HepG2 (cell line): ENCODE data around the gene IGFN1. TPM values are rescaled to one million over a fixed set of nuclear protein-coding genes. Genes with fewer than 3 reads are reported as not detected.

Experiments used
- ATRX ChIP-seq: sonication (generic); formaldehyde crosslinking; IDR thresholded peaks from 2 replicates; pipeline ENCODE4 v1.4.0; 2020; ENCODE audit warnings: missing genetic modification reagents, borderline replicate concordance
- CBFB ChIP-seq: sonication (generic); formaldehyde crosslinking; IDR thresholded peaks from 2 replicates; pipeline ENCODE4 v1.4.0; 2020; ENCODE audit warnings: missing genetic modification reagents
- NFIC ChIP-seq: IDR thresholded peaks from 2 replicates; pipeline ENCODE4 v1.6.1; 2012; ENCODE audit warnings: mild to moderate bottlenecking, low read length, inconsistent platforms
- NR2C2 ChIP-seq: sonication (generic); formaldehyde crosslinking; IDR thresholded peaks from 2 replicates; pipeline ENCODE4 v1.4.0; 2020; ENCODE audit warnings: missing genetic modification reagents, mild to moderate bottlenecking, moderate library complexity, borderline replicate concordance
- SIX4 ChIP-seq: sonication (generic); formaldehyde crosslinking; IDR thresholded peaks from 2 replicates; pipeline ENCODE4 v1.4.0; 2020; ENCODE audit warnings: missing genetic modification reagents
- TGIF2 ChIP-seq: IDR thresholded peaks from 2 replicates; pipeline ENCODE4 v1.6.1; 2016; ENCODE audit warnings: control low read depth, missing compliant biosample characterization
- ZKSCAN1 ChIP-seq: fragments of 150-350 bp; IDR thresholded peaks from 2 replicates; pipeline ENCODE4 v1.6.1; 2014; ENCODE audit warnings: low read length
- ZNF562 ChIP-seq: sonication (generic); formaldehyde crosslinking; IDR thresholded peaks from 2 replicates; pipeline ENCODE4 v1.8.0; 2022; ENCODE audit warnings: missing genetic modification reagents, borderline replicate concordance
- ZNF792 ChIP-seq: IDR thresholded peaks from 2 replicates; pipeline ENCODE4 v1.6.1; 2016
- ZSCAN30 ChIP-seq: sonication (generic); formaldehyde crosslinking; IDR thresholded peaks from 2 replicates; pipeline ENCODE4 v1.5.0; 2020; ENCODE audit warnings: mild to moderate bottlenecking, missing genetic modification reagents
- polyA plus RNA-seq, 8 experiments: library from polyadenylated mRNA; depleted of rRNA in 3 of 8; stranded (reverse) in 7 of 8; unstranded in 1 of 8; fragments of >200 nt; fragmentation: Illumina TruSeq in 4 of 8; extraction: Trizol in 4 of 8; gene quantifications; 2 replicates each; pipeline versions ENCODE4 v1.2.1 to v1.2.3, GENCODE V29; 2011 to 2016; ENCODE audit warnings: low read depth in 4 of 8, missing spikeins in 1 of 8, mixed read lengths in 1 of 8; ENCODE audit not compliant: insufficient read depth in 1 of 8
- total RNA-seq, 5 experiments: library from RNA; depleted of rRNA; stranded (reverse); fragments of >200 nt; fragmentation: Illumina TruSeq; extraction: Trizol; gene quantifications; 2 replicates each; pipeline ENCODE4 v1.2.3, GENCODE V29; 2016; ENCODE audit warnings: low read depth in 1 of 5
- TF ChIP-seq, protein P1 (sequence below): sonication (generic); formaldehyde crosslinking; IDR thresholded peaks from 2 replicates; pipeline ENCODE4 v1.4.0; 2020; ENCODE audit warnings: missing genetic modification reagents, borderline replicate concordance
- TF ChIP-seq, protein P2 (sequence below), 2 experiments: sonication (generic) in 1 of 2; formaldehyde crosslinking in 1 of 2; IDR thresholded peaks; 2 replicates each; pipeline versions ENCODE4 v1.6.1 to v1.9.0; 2014 to 2022; ENCODE audit warnings: antibody characterized with exemption in 1 of 2, borderline replicate concordance in 1 of 2, inconsistent platforms in 1 of 2, low read depth in 1 of 2, missing genetic modification reagents in 1 of 2
- TF ChIP-seq, protein P3 (sequence below): sonication (generic); formaldehyde crosslinking; IDR thresholded peaks from 2 replicates; pipeline ENCODE4 v1.9.0; 2022; ENCODE audit warnings: missing genetic modification reagents, mild to moderate bottlenecking, borderline replicate concordance
- TF ChIP-seq, protein P4 (sequence below): IDR thresholded peaks from 2 replicates; pipeline ENCODE4 v1.6.1; 2016; ENCODE audit warnings: mild to moderate bottlenecking, missing biosample characterization, missing genetic modification reagents
- TF ChIP-seq, protein P5 (sequence below): sonication (generic); formaldehyde crosslinking; IDR thresholded peaks from 2 replicates; pipeline ENCODE4 v1.5.0; 2020; ENCODE audit warnings: mild to moderate bottlenecking, missing genetic modification reagents

Gene IGFN1
- total and polyA plus RNA-seq, 2 of the 13 experiments (the other 11 are each of a cell fraction or from before 2014, with no cell fraction given), result 0.04 to 0.05 TPM

DNA sequence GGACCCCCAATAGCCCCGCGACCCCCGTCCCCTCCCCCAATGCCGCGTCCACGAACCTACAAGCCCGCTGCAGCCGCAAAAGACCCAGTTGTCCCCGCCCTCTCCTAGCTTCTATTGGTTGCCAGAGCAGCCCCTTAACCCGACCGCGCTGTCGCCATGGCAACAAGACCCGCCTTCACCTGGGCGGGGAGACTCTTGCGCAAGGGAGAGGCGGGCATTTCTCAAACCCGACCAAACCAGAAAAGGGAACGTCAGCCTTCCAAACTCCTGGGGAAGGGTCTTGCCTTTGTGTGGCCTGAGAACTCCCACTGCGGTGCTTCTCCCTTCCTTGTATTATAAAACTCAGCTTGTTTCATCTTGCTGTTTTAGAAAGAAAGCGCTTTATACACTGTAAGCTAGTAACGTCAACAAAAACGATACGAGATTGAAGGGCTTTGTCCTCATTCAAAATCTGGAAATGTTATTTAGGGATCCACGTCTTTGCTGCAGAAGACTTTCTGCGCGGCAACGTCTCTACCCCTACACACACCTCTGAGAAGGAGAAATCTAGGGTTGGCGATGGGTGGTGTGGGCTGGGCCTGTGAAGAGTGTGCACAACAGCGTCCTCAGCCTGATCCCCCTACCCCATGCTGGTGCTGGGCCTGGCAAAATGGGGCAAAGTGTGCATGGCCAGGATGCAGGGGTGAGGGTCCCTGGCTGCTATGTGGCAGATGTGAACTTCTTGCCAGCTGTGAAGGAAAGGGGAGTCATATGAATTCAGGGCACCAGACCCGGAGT is 36.0 kb upstream of the IGFN1 start, which contains the start of gene TMEM9 (continued):
- TF ChIP-seq, protein P1, sequence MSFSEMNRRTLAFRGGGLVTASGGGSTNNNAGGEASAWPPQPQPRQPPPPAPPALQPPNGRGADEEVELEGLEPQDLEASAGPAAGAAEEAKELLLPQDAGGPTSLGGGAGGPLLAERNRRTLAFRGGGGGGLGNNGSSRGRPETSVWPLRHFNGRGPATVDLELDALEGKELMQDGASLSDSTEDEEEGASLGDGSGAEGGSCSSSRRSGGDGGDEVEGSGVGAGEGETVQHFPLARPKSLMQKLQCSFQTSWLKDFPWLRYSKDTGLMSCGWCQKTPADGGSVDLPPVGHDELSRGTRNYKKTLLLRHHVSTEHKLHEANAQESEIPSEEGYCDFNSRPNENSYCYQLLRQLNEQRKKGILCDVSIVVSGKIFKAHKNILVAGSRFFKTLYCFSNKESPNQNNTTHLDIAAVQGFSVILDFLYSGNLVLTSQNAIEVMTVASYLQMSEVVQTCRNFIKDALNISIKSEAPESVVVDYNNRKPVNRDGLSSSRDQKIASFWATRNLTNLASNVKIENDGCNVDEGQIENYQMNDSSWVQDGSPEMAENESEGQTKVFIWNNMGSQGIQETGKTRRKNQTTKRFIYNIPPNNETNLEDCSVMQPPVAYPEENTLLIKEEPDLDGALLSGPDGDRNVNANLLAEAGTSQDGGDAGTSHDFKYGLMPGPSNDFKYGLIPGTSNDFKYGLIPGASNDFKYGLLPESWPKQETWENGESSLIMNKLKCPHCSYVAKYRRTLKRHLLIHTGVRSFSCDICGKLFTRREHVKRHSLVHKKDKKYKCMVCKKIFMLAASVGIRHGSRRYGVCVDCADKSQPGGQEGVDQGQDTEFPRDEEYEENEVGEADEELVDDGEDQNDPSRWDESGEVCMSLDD, result no peak
- TF ChIP-seq CBFB, result no peak
- TF ChIP-seq, protein P2, sequence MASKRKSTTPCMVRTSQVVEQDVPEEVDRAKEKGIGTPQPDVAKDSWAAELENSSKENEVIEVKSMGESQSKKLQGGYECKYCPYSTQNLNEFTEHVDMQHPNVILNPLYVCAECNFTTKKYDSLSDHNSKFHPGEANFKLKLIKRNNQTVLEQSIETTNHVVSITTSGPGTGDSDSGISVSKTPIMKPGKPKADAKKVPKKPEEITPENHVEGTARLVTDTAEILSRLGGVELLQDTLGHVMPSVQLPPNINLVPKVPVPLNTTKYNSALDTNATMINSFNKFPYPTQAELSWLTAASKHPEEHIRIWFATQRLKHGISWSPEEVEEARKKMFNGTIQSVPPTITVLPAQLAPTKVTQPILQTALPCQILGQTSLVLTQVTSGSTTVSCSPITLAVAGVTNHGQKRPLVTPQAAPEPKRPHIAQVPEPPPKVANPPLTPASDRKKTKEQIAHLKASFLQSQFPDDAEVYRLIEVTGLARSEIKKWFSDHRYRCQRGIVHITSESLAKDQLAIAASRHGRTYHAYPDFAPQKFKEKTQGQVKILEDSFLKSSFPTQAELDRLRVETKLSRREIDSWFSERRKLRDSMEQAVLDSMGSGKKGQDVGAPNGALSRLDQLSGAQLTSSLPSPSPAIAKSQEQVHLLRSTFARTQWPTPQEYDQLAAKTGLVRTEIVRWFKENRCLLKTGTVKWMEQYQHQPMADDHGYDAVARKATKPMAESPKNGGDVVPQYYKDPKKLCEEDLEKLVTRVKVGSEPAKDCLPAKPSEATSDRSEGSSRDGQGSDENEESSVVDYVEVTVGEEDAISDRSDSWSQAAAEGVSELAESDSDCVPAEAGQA (IDR thresholded peaks at IDR 0.05; ENCODE audit: low read depth), result peak; percentile 32; the same call in 1 of the 2 replicates
- TF ChIP-seq, protein P2 (CRISPR knock-in tag; IDR thresholded peaks at IDR 0.05; ENCODE audit: borderline replicate concordance), result no peak
- no peak for TF ChIP-seq TGIF2
- TF ChIP-seq, protein P3, sequence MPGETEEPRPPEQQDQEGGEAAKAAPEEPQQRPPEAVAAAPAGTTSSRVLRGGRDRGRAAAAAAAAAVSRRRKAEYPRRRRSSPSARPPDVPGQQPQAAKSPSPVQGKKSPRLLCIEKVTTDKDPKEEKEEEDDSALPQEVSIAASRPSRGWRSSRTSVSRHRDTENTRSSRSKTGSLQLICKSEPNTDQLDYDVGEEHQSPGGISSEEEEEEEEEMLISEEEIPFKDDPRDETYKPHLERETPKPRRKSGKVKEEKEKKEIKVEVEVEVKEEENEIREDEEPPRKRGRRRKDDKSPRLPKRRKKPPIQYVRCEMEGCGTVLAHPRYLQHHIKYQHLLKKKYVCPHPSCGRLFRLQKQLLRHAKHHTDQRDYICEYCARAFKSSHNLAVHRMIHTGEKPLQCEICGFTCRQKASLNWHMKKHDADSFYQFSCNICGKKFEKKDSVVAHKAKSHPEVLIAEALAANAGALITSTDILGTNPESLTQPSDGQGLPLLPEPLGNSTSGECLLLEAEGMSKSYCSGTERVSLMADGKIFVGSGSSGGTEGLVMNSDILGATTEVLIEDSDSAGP (CRISPR knock-in tag), result no peak
- TF ChIP-seq ZNF562 (CRISPR knock-in tag), result no peak
- TF ChIP-seq NFIC, result no peak
- no peak for TF ChIP-seq SIX4 (CRISPR knock-in tag)
- no peak for TF ChIP-seq ZSCAN30 (CRISPR knock-in tag)
- TF ChIP-seq, protein P4, sequence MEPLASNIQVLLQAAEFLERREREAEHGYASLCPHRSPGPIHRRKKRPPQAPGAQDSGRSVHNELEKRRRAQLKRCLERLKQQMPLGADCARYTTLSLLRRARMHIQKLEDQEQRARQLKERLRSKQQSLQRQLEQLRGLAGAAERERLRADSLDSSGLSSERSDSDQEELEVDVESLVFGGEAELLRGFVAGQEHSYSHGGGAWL (CRISPR knock-in tag), result no peak
- TF ChIP-seq, protein P5, sequence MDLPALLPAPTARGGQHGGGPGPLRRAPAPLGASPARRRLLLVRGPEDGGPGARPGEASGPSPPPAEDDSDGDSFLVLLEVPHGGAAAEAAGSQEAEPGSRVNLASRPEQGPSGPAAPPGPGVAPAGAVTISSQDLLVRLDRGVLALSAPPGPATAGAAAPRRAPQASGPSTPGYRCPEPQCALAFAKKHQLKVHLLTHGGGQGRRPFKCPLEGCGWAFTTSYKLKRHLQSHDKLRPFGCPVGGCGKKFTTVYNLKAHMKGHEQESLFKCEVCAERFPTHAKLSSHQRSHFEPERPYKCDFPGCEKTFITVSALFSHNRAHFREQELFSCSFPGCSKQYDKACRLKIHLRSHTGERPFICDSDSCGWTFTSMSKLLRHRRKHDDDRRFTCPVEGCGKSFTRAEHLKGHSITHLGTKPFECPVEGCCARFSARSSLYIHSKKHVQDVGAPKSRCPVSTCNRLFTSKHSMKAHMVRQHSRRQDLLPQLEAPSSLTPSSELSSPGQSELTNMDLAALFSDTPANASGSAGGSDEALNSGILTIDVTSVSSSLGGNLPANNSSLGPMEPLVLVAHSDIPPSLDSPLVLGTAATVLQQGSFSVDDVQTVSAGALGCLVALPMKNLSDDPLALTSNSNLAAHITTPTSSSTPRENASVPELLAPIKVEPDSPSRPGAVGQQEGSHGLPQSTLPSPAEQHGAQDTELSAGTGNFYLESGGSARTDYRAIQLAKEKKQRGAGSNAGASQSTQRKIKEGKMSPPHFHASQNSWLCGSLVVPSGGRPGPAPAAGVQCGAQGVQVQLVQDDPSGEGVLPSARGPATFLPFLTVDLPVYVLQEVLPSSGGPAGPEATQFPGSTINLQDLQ (CRISPR knock-in tag), result no peak
- no peak for TF ChIP-seq ATRX (CRISPR knock-in tag)
- TF ChIP-seq ZNF792 (CRISPR knock-in tag), result no peak
- no peak for TF ChIP-seq NR2C2 (CRISPR knock-in tag)
- no peak for TF ChIP-seq ZKSCAN1
